Heart right ventricle (tissue), 16 donors: ENCODE measurements around the gene ARL15. TPM values are rescaled to one million over a fixed set of nuclear protein-coding genes. Genes with fewer than 3 reads are reported as not detected.
A peak's percentile ranks its signal among the peaks of the same experiment; 100 is the strongest.

Experiments used
- ATAC-seq, 8 donors: fragments of 200-7000 bp; cut with Tn5 transposase; one replicate each; pipeline ENCODE4 v1.9.1; 2020; ENCODE audit warnings: mild to moderate bottlenecking in 8 of 8, moderate library complexity in 8 of 8, moderate number of reproducible peaks in 1 of 8
- DNase-seq, 2 donors: peaks; one replicate each; pipeline ENCODE4 v3.0.0-alpha.2; 2020
- H3K27ac ChIP-seq, 10 donors: fragments of 200-600 bp; sonication (generic) in 2 of 10; one replicate each; pipeline versions ENCODE4 v1.5.0 to v1.8.0; 2020 to 2022; ENCODE audit warnings: mild to moderate bottlenecking in 3 of 10
- H3K27me3 ChIP-seq, 7 donors: fragments of 200-600 bp; one replicate each; pipeline ENCODE4 v1.8.0; 2021 to 2022; ENCODE audit warnings: mild to moderate bottlenecking in 2 of 7
- H3K36me3 ChIP-seq, 9 donors: fragments of 200-600 bp; sonication (generic) in 1 of 9; one replicate each; pipeline versions ENCODE4 v1.5.0 to v1.8.0; 2020 to 2022; ENCODE audit warnings: mild to moderate bottlenecking in 2 of 9
- H3K4me1 ChIP-seq, 9 donors: fragments of 200-600 bp; sonication (generic) in 1 of 9; one replicate each; pipeline versions ENCODE4 v1.5.0 to v1.8.0; 2020 to 2022; ENCODE audit warnings: mild to moderate bottlenecking in 4 of 9
- H3K4me3 ChIP-seq, 10 donors: fragments of 200-600 bp; sonication (generic) in 2 of 10; one replicate each; pipeline versions ENCODE4 v1.5.0 to v1.8.0; 2020 to 2022; ENCODE audit warnings: mild to moderate bottlenecking in 7 of 10, moderate library complexity in 2 of 10
- H3K9me3 ChIP-seq, 11 donors: fragments of 200-600 bp in 10 of 11; sonication (generic) in 2 of 11; one replicate each; pipeline versions ENCODE4 v1.5.0 to v1.8.0; 2013 to 2022; ENCODE audit warnings: mild to moderate bottlenecking in 2 of 11, control low read depth in 1 of 11, moderate library complexity in 1 of 11
- CTCF ChIP-seq, 9 donors: fragments of 200-600 bp; sonication (generic) in 2 of 9; IDR thresholded peaks; one replicate each; pipeline versions ENCODE4 v1.5.0 to v1.8.0; 2021 to 2022; ENCODE audit warnings: antibody characterized with exemption in 9 of 9, mild to moderate bottlenecking in 5 of 9, moderate library complexity in 1 of 9
- WGBS, 2 donors: extraction: QIAGEN DNeasy Blood & Tissue Kit; methylation state at CpG; one replicate each; pipeline ENCODE4 v1.1.7; 2013; ENCODE audit warnings: inconsistent platforms in 1 of 2; 5-methylcytosine and 5-hydroxymethylcytosine counted together
- intact Hi-C, 10 donors: fragments of 100-400 bp; cut with DNase I; formaldehyde crosslinking; loops; one replicate each; pipeline versions ENCODE4 v1.11.1 to v1.14.2; 2022
- polyA plus RNA-seq, 2 donors: library from polyadenylated mRNA; stranded (reverse); fragments of 200-250 nt; gene quantifications; one replicate each; pipeline ENCODE4 v1.2.3, GENCODE V29; 2013
- total RNA-seq, 10 donors: library from RNA; stranded (reverse); fragmentation: NEBNext Ultra II Directional in 3 of 10; extraction: Animal tissue kit (Norgen Biotek cat#: 25700) in 3 of 10; gene quantifications; one replicate each; pipeline versions ENCODE4 v1.2.1 to v1.2.4, GENCODE V29; 2021 to 2023
- donor health status: Arrhythmogenic right ventricular cardiomyopathy.
- donor health status: ischemic (EF 13 %, LVEDD 7.1; RV severe dilation, severe dysfunction).
- donor health status: healthy with polysubstance abuse.
- donor health status: DM: no; HTN: yes; CAD: no.
- donor health status: DM: no; HTN: no; CAD: no.
- donor health status: ischemic (EF 25% LVEDD 6.9; RV normal size, moderate dysfunction).
- donor health status: ischemic (EF 25% LVEDD 5.7; RV mildly dilated, moderate dysfunction).
- donor health status: healthy.
- donor health status: DM: yes; HTN: yes; CAD: no.
- donor health status: Ischemic cardiomyopathy.
- donor health status: ischemic (EF 35%, LVEDD 5.7; RV mildly dilated, moderate dysfunction).
- donor health status: nonischemic (EF 11% LVEDD 7.7; RV severe dilation, severe dysfunction).
- donor health status: DM: yes; HTN: yes; CAD: no.
- donor health status: PGD.
- donor health status: ischemic (EF 29% LVEDD 5.4; RV normal size, mild dysfunction).
- donor health status: nonischemic (EF 23%, LVEDD 6.1; RV moderate dilation, normal function).

Gene ARL15
- total and polyA plus RNA-seq, 12 donors, result 7.8 to 31.8 (median 26.9) TPM

DNA sequence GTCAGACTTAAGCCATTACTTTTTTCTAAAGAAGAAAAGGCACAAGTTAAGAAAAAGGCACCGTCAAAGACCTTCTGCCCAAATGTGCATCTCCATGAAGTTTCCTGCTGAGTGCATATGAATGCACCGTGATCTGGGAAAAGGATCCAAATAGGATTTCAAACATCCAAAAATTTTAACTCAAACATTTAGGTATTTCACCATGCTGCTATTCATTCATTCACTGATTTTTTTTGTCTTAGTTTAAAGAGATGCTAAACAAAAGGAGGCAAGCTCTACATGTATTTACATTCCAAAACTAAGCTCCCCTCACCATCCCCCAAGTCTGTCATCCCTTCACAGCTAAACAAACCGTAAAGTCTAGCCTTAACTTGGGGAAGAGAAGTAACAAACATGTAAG lies 291.9 kb downstream of the ARL15 start:
- TF ChIP-seq CTCF (IDR thresholded peaks at IDR 0.05), result no peak
- Histone ChIP-seq H3K9me3 (peaks cover 0 to 12% (median 0%) of the 10 kb centered on the region in 11 donors), H3K27me3 (no peaks in the 10 kb centered on the region), H3K36me3 (peaks cover 0 to 25% (median 0%) of the 10 kb centered on the region in 9 donors), H3K4me3 (no peak overlapping the region), H3K27ac (no peak overlapping the region), H3K4me1 (peaks cover 0 to 17% (median 0%) of the 10 kb centered on the region in 9 donors)
- no peak for DNase-seq
- 96 to 97% methylated on average over 3 of the region's 3 CpGs for WGBS, 2 donors
- intact Hi-C loops, result no loop called here
- ATAC-seq, result no peak

DNA sequence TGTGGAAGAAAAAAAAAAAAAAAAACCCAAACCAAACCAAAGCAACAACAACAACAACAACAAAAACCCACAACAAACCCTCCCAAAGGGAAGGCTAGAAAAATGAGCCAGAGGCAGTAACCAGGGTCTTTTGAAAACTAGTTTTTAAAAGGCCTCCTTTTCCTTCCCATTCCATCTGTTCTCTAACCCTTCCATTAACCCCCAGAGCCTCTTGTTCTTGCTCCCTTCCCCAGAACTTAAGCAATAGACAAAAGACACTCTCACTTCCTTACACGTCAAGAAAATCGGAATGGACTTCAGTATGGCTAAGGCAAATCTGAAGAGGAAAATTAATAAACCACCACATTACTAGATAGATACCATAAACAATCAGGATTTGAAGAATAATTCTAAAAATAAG lies 292.8 kb downstream of the ARL15 start:
- Histone ChIP-seq H3K4me1 (peaks cover 0 to 17% (median 0%) of the 10 kb centered on the region in 9 donors), H3K4me3 (no peak overlapping the region), H3K27me3 (no peaks in the 10 kb centered on the region), H3K27ac (no peak overlapping the region), H3K36me3 (peaks cover 0 to 25% (median 0%) of the 10 kb centered on the region in 9 donors), H3K9me3 (peaks cover 0 to 13% (median 0%) of the 10 kb centered on the region in 11 donors)
- no peak for TF ChIP-seq CTCF (IDR thresholded peaks at IDR 0.05)
- intact Hi-C loops, result no loop called here
- DNase-seq, result no peak
- 86 to 91% methylated on average over 2 of the region's 2 CpGs for WGBS, 2 donors
- ATAC-seq, result no peak

GRCh38 chr5:54013556-54014194 lies 296.7 kb downstream of the ARL15 start:
- ATAC-seq, result peak in 2 of 8 donors; percentile 40 to 79
- TF ChIP-seq CTCF (IDR thresholded peaks at IDR 0.05), result no peak
- Histone ChIP-seq H3K27ac (no peak overlapping the region), H3K36me3 (peaks cover 0 to 25% (median 0%) of the 10 kb centered on the region in 9 donors), H3K4me3 (no peak overlapping the region), H3K4me1 (peaks cover 0 to 12% (median 0%) of the 10 kb centered on the region in 9 donors), H3K9me3 (peaks cover 0 to 13% (median 0%) of the 10 kb centered on the region in 11 donors), H3K27me3 (no peaks in the 10 kb centered on the region)
- peak in 1 of 2 donors; percentile 16 for DNase-seq
- intact Hi-C loops, result no loop called here

- ATAC-seq (no peak), DNase-seq (no peak)
- Histone ChIP-seq H3K4me1 (peaks cover 0 to 18% (median 3%) of the 10 kb centered on the region in 9 donors), H3K36me3 (peaks cover 0 to 9% (median 0%) of the 10 kb centered on the region in 9 donors), H3K27me3 (no peaks in the 10 kb centered on the region), H3K27ac (no peak overlapping the region), H3K4me3 (no peak overlapping the region), H3K9me3 (peaks cover 0 to 13% (median 0%) of the 10 kb centered on the region in 11 donors)
- TF ChIP-seq CTCF (IDR thresholded peaks at IDR 0.05), result no peak
- WGBS, 2 donors, result 80 to 87% methylated on average over 2 of the region's 2 CpGs
- intact Hi-C loops, result loop anchor here in 1 of 10 donors (2.0 kb wide), 1 partner anchor 223 kb away; no protein-coding TSS in a partner anchor
These were observed 300.5 kb downstream of the ARL15 start for GRCh38 chr5:54009828-54010227.
